DND-41 (cell line): ENCODE data around the gene RTKN2.

Experiments used
- CTCF ChIP-seq: IDR thresholded peaks from 2 replicates; pipeline ENCODE4 v1.5.1; 2012; ENCODE audit warnings: borderline replicate concordance, low read length, moderate library complexity, mild to moderate bottlenecking; ENCODE audit not compliant: poor library complexity, severe bottlenecking; ENCODE audit errors: extremely low read depth
- EZH2 ChIP-seq: IDR thresholded peaks from 3 replicates; pipeline ENCODE4 v1.6.1; 2012; ENCODE audit warnings: borderline replicate concordance, low read depth, mild to moderate bottlenecking, moderate library complexity, low read length, inconsistent platforms; ENCODE audit not compliant: severe bottlenecking

GRCh38 chr10:62182595-62182994 is 86.0 kb downstream of the RTKN2 start:
- TF ChIP-seq CTCF (no peak), EZH2 (no peak)
